ENCODE data around the gene COL4A5. TPM values are rescaled to one million over a fixed set of nuclear protein-coding genes. Genes with fewer than 3 reads are reported as not detected.

COL4A5 gene
- total and polyA plus RNA-seq, 4 donors, result 0.63 to 10.3 (median 1.2) TPM

DNA sequence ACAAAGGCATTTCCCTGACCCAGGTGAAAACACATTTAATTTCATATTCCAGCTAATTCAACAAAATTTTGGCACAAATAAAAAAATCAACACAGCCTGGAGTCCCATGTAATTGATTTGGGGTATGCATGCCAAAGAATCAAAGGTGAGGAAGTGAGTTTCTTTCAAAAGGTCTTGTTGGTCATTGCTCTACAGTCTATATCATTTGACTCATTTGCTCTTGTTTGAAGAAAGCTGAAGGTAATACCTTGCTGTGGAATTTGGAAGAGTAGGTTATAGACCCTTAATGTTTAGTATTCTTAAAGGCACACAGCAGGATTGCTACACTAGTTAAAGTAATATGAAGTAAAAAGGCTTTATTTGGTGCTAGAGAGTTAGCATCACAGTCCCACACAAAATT, 26.9 kb upstream of the COL4A5 start (continued):
- TF ChIP-seq, protein P1, sequence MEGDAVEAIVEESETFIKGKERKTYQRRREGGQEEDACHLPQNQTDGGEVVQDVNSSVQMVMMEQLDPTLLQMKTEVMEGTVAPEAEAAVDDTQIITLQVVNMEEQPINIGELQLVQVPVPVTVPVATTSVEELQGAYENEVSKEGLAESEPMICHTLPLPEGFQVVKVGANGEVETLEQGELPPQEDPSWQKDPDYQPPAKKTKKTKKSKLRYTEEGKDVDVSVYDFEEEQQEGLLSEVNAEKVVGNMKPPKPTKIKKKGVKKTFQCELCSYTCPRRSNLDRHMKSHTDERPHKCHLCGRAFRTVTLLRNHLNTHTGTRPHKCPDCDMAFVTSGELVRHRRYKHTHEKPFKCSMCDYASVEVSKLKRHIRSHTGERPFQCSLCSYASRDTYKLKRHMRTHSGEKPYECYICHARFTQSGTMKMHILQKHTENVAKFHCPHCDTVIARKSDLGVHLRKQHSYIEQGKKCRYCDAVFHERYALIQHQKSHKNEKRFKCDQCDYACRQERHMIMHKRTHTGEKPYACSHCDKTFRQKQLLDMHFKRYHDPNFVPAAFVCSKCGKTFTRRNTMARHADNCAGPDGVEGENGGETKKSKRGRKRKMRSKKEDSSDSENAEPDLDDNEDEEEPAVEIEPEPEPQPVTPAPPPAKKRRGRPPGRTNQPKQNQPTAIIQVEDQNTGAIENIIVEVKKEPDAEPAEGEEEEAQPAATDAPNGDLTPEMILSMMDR (IDR thresholded peaks at IDR 0.05; ENCODE audit: low read depth, low read length, missing input control), result no peak

GRCh38 chrX:108415146-108415545, 24.5 kb upstream of the COL4A5 start:
- no peak for TF ChIP-seq GABPA (IDR thresholded peaks at IDR 0.05 in 1 of 2, conservative IDR thresholded peaks at IDR 0.05 in 1 of 2)
- no peak for TF ChIP-seq RXRA (IDR thresholded peaks at IDR 0.05)
- no peak for TF ChIP-seq TAF1 (conservative IDR thresholded peaks at IDR 0.05)
- TF ChIP-seq, protein P1 (IDR thresholded peaks at IDR 0.05; ENCODE audit: low read depth, low read length, missing input control), result no peak
- TF ChIP-seq HNF4A (conservative IDR thresholded peaks at IDR 0.05), result no peak
- no peak for TF ChIP-seq YY1 (IDR thresholded peaks at IDR 0.05)
- no peak for TF ChIP-seq FOXA1 (IDR thresholded peaks at IDR 0.05)
- no peak for TF ChIP-seq FOXA2 (IDR thresholded peaks at IDR 0.05)
- no peak for TF ChIP-seq HNF4G (IDR thresholded peaks at IDR 0.05)
- TF ChIP-seq, protein P2, sequence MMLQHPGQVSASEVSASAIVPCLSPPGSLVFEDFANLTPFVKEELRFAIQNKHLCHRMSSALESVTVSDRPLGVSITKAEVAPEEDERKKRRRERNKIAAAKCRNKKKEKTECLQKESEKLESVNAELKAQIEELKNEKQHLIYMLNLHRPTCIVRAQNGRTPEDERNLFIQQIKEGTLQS (IDR thresholded peaks at IDR 0.05), result no peak
- no peak for TF ChIP-seq JUND (IDR thresholded peaks at IDR 0.05)
- no peak for TF ChIP-seq MAX (IDR thresholded peaks at IDR 0.05)
- no peak for TF ChIP-seq REST (IDR thresholded peaks at IDR 0.05)
- no peak for TF ChIP-seq ZBTB33 (IDR thresholded peaks at IDR 0.05)
- no peak for TF ChIP-seq NR2F2 (IDR thresholded peaks at IDR 0.05)
- no peak for TF ChIP-seq SP1 (IDR thresholded peaks at IDR 0.05)
- TF ChIP-seq EGR1 (IDR thresholded peaks at IDR 0.05; ENCODE audit: low read depth in 2 of 2), result no peak
- TF ChIP-seq RAD21 (IDR thresholded peaks at IDR 0.05), result no peak
- Histone ChIP-seq H3K27ac (ENCODE audit: low read depth in 1 of 2, low read length in 2 of 2) (no peak overlapping the region), H3K27me3 (ENCODE audit: control insufficient read depth in 4 of 4, insufficient read depth in 4 of 4, low read length in 3 of 4) (no peaks in the 10 kb centered on the region), H3K9me3 (ENCODE audit: control insufficient read depth in 4 of 4, low read length in 3 of 4) (no peaks in the 10 kb centered on the region), H3K36me3 (ENCODE audit: control insufficient read depth in 4 of 4, insufficient read depth in 3 of 4, low read depth in 1 of 4, low read length in 3 of 4) (no peaks in the 10 kb centered on the region), H3K4me3 (ENCODE audit: low read depth in 1 of 3, low read length in 3 of 3) (no peak overlapping the region), H3K9ac (ENCODE audit: low read depth in 1 of 2, low read length in 2 of 2) (no peak overlapping the region), H3K4me1 (ENCODE audit: control insufficient read depth in 4 of 4, insufficient read depth in 4 of 4, low read length in 3 of 4) (peaks cover 0 to 3% (median 0%) of the 10 kb centered on the region in 4 donors)
- WGBS, result 78% methylated on average over 1 of the region's 1 CpG
- no peak for DNase-seq (ENCODE audit: low spot score)
